Activated naive CD4-positive, alpha-beta T cell treated with anti-CD3 and anti-CD28 coated beads, Interleukin-2, amount 50 U/mL, for 24 hours (primary cell): ENCODE data around the gene ZNF653.
"Not testable (repeated sequence)": the region's sequence is repeated elsewhere in the genome, so short reads cannot be mapped to it uniquely, and the experiment has no call there.

Experiments
- H3K27ac Mint-ChIP-seq: one replicate; pipeline ENCODE4 v1.8.0; 2021; ENCODE audit warnings: mild to moderate bottlenecking, mixed read lengths
- H3K27me3 Mint-ChIP-seq: one replicate; pipeline ENCODE4 v1.8.0; 2021; ENCODE audit warnings: mixed read lengths
- H3K36me3 Mint-ChIP-seq: one replicate; pipeline ENCODE4 v1.8.0; 2021; ENCODE audit warnings: mixed read lengths
- H3K4me1 Mint-ChIP-seq: one replicate; pipeline ENCODE4 v1.8.0; 2021; ENCODE audit warnings: mixed read lengths
- H3K4me3 Mint-ChIP-seq: one replicate; pipeline ENCODE4 v1.8.0; 2021; ENCODE audit warnings: mild to moderate bottlenecking, mixed read lengths
- H3K9me3 Mint-ChIP-seq: one replicate; pipeline ENCODE4 v1.8.0; 2021; ENCODE audit warnings: mixed read lengths

Gene ZNF653

DNA sequence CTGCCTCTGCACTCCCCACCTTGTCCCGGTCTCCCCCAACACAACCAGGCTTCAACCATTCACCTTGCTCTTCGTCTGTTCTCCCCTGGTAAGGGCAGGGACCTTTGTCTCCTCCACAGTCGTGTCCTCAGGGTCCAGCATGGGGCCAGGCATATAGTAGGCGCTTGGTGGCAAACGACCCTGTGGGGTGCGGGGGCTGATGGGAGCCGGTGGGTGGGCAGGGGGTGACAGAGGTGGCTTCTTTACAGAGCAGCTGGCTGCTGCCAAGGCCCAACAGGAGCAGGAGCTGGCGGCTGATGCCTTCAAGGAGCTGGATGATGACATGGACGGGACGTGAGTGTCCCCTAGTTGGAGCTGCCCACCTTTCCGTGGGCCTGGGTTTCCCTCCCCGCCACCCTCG, 60.5 kb downstream of the ZNF653 start:
- Mint-ChIP-seq H3K4me1 (no peaks in the 10 kb centered on the region), H3K27me3 (no peaks in the 10 kb centered on the region), H3K27ac (no peak overlapping the region), H3K4me3 (no peak overlapping the region), H3K9me3 (no peaks in the 10 kb centered on the region), H3K36me3 (peaks cover 9% of the 10 kb centered on the region)

DNA sequence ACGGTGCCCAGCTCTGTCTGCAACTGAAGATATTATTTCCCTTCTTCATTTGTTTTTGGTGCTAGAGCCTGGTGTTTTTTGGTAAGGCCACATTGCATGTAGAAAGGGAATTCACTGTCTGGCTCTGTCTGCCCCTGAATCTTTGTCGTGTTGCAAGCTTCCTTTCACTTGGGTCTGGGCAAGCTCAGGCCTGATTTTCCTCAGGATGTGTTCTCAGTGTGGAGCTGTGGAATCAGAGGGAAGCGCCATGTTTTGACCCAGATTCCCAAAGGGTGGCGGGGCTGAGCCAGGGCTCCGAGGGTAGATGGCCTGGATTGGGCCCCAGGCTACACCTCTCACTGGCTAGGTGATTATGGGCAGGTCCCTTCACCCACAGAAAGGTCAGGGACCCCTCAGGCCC, 61.6 kb downstream of the ZNF653 start:
- H3K4me3 Mint-ChIP-seq = no peak overlapping the region
- H3K27me3 Mint-ChIP-seq = no peaks in the 10 kb centered on the region
- no peaks in the 10 kb centered on the region for H3K9me3 Mint-ChIP-seq
- H3K27ac Mint-ChIP-seq = no peak overlapping the region
- H3K4me1 Mint-ChIP-seq = no peaks in the 10 kb centered on the region
- H3K36me3 Mint-ChIP-seq = peaks cover 9% of the 10 kb centered on the region

DNA sequence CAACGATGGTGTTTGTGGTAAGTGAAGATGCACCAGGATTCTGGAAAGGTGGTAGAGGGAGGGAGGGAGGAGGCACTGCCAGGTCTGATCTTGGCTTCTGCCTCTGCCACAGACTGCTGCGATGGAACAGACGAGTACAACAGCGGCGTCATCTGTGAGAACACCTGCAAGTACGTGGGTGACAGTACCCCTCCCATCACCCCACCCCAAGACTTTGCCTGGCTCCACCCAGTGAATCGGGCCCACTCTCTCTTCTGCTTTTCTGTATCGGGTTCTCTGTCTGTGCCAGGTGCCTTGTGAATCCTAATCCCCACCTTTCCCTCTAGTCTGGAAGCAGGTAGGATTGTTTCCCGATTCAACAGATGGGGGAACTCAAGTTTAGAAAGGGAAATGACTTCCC, 67.7 kb downstream of the ZNF653 start:
- Mint-ChIP-seq H3K27ac (no peak overlapping the region), H3K4me3 (peak overlapping the region; percentile 70), H3K36me3 (peaks cover 11% of the 10 kb centered on the region), H3K4me1 (peaks cover 21% of the 10 kb centered on the region), H3K27me3 (no peaks in the 10 kb centered on the region), H3K9me3 (no peaks in the 10 kb centered on the region)

DNA sequence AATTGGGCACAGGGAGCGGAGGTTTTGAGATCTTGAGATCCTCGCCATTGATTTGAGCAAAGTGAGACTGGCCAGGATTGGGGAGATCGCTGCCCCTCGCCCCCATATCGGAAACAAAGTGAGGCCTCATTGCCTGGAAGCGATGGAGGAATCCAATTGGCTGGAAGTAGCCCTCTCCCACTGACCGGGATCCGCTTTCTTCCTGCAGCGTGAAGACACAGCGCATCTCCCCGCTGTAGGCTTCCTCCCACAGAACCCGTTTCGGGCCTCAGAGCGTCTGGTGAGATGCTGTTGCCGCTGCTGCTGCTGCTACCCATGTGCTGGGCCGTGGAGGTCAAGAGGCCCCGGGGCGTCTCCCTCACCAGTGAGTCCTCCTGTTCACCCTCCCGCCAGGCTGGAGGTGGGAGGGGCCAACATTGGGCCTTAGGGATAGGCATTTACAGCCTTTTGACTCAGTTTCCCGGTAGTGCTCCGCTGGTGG, 69.8 kb downstream of the ZNF653 start:
- no peaks in the 10 kb centered on the region for H3K9me3 Mint-ChIP-seq
- peak overlapping the region; percentile 95 for H3K27ac Mint-ChIP-seq
- H3K27me3 Mint-ChIP-seq = no peaks in the 10 kb centered on the region
- peaks cover 21% of the 10 kb centered on the region for H3K4me1 Mint-ChIP-seq
- peaks cover 4% of the 10 kb centered on the region for H3K36me3 Mint-ChIP-seq
- peak overlapping the region; percentile 99 for H3K4me3 Mint-ChIP-seq

DNA sequence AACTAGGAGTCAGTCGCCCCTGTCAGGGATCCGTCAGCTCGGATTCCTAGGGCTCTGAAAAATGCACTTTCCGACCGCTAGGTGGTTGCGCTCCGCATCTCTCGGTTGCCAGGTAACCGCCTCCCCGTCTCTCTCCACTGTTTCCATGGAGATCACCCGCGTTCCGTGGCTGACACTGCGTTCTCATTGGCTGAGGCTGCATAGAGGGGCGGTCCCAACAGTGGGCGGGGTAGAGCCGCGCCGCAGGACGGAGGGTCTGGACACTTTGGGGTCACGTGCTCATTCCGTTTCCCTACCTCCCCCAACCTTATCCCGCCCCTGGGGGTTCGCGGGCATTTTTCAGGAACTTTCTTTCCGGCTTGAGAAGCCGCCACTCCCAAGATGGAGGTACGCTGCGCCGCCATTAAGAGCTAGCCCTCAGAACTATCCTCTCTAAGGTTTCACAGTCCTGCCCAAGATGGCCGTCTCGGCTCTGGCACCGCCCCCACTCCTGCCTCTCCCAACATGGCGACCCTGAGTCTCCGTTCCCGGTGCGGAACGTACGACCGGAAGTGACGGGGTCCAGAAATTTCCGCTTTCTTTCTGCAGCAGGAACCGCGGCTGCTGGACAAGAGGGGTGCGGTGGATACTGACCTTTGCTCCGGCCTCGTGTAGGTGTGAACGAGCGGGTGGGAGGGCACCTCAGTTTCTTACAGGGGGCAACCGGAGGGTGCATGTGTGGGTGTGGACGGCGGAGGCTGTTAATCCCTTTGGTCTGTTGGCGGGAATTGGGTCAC, 70.4 kb downstream of the ZNF653 start, which contains the start of the genes ODAD3 and PRKCSH:
TSS of gene ODAD3 (minus strand) at position 65 of the 776 bp plus-strand sequence. CDS start 105 bp downstream, outside the sequence.
TSS of gene PRKCSH (plus strand) at position 579 of the 776 bp plus-strand sequence. CDS start 483 bp downstream, outside the sequence.
- peaks cover 4% of the 10 kb centered on the region for H3K36me3 Mint-ChIP-seq

DNA sequence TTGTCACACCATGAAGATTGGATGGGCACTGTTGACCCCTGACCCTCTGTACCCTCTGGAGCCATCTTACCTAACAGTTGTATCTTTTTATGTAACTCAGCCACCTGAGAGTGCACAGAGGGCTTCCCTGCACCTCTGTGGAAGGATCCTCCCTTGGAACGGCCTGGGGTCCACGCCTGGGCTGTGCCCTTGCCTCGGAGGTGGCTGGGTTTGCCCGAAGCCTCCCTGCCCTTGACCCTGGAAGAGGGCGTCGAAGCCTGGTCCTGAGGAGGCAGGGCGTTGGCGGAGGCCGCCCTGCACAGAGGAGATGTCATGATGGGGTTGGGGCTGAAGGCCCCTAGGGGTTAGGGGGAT, 71.0 kb downstream of the ZNF653 start:
- Mint-ChIP-seq H3K27ac (peak overlapping the region; percentile 95), H3K4me3 (peak overlapping the region; percentile 99), H3K27me3 (no peaks in the 10 kb centered on the region), H3K9me3 (no peaks in the 10 kb centered on the region), H3K36me3 (peaks cover 4% of the 10 kb centered on the region), H3K4me1 (peaks cover 21% of the 10 kb centered on the region)

More for the DNA sequence above, 70.4 kb downstream of the ZNF653 start, which contains the start of the genes ODAD3 and PRKCSH:
- Mint-ChIP-seq H3K9me3 (no peaks in the 10 kb centered on the region), H3K4me1 (peaks cover 21% of the 10 kb centered on the region), H3K27ac (peak within 1 kb of the TSS; percentile 95), H3K4me3 (peak within 1 kb of the TSS; percentile 99), H3K27me3 (no peaks in the 10 kb centered on the region)

DNA sequence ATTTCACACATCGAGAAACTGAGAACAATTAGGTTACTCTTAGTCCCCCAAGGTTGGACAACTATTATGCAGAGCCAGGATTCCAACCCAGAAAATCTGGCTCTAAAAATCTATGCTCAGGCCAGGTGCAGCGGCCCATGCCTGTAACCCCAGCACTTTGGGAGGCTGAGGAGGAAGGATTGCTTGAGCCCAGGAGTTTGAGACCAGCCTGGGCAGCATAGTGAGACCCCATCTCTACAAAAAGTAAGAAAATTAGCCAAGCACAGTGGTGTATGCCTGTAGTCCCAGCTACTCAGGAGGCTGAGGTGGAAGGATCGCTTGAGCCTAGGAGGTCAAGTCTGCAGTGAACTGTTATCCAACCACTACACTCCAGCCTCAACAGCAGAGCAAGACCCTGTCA, 72.1 kb downstream of the ZNF653 start:
- Mint-ChIP-seq H3K4me1 (peaks cover 21% of the 10 kb centered on the region), H3K4me3 (peak overlapping the region; percentile 15)
- not testable (repeated sequence) for H3K27ac Mint-ChIP-seq, H3K36me3 Mint-ChIP-seq, H3K9me3 Mint-ChIP-seq, H3K27me3 Mint-ChIP-seq
